ENCODE data around the gene TRAF3.
"Not testable (repeated sequence)": the region's sequence is repeated elsewhere in the genome, so short reads cannot be mapped to it uniquely, and the experiment has no call there.

The TRAF3 gene

DNA sequence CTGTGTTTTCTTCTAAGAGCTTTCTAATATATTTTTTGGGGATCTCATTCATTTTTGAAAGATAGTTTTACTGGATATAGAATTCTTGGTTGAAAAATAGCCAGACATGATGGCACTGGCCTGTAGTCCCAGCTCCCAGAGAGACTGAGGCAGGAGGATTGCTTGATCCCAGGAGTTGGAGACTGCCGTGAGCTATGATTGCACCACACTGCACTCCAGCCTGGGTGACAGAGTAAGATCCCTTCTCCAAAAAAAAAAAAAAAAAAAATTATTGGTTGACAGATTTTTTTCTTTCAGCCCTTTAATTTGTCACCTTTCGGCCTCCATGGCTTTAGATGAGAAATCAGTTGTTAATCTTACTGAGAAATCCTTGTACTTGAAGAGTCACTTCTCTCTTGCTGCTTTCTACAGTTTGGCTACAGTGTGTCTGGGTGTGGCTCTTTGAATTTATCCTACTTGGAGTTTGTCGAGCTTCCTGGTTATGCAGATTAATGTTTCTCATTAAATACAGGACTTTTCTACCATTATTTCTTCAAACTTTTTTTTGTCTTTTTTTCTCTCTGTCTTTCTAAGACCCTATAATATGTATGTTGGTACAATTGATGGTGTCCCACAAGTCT lies 85.0 kb downstream of the TRAF3 start:
- Histone ChIP-seq H3K27me3 (ENCODE audit: control insufficient read depth, insufficient read depth, low read length, poor library complexity, severe bottlenecking) (no peaks in the 10 kb centered on the region), H3K4me3 (ENCODE audit: insufficient read depth, low read depth, low read length) (no peak overlapping the region), H3K27ac (ENCODE audit: insufficient read depth, low read depth, low read length, poor library complexity, severe bottlenecking) (no peak overlapping the region), H3K36me3 (ENCODE audit: control insufficient read depth, insufficient read depth, low read length) (peaks cover 8% of the 10 kb centered on the region), H3K9me3 (ENCODE audit: control insufficient read depth, low read length) (peaks cover 2% of the 10 kb centered on the region), H3K4me1 (ENCODE audit: control insufficient read depth, insufficient read depth, low read length) (no peaks in the 10 kb centered on the region)
- 96 to 100% methylated on average over 2 to 3 of the region's 3 CpGs for WGBS, 2 experiments

DNA sequence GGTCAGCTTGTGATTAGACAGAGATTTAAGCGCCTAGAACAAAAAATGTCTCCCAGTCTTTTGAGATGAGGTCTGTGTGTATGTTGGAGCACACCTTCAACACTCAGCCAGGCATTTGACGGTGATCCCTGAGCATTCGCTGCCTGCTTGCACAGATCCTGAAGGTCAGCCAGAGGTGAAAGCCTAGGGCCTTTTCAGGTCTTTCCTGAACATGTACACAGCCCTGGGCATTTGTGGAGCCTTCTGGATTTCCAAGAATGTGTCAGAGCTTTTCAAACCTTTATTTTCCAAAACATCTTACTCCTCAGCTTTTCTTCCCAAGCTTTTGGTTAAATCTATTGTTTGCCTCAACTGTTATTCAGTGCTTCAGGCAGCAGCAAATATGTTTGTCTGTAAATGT lies 86.1 kb downstream of the TRAF3 start:
- WGBS, 2 experiments: 93 to 97% methylated on average over 3 of the region's 3 CpGs
- Histone ChIP-seq H3K4me3 (ENCODE audit: insufficient read depth, low read depth, low read length) (no peak overlapping the region), H3K27ac (ENCODE audit: insufficient read depth, low read depth, low read length, poor library complexity, severe bottlenecking) (no peak overlapping the region), H3K4me1 (ENCODE audit: control insufficient read depth, insufficient read depth, low read length) (no peaks in the 10 kb centered on the region), H3K9me3 (ENCODE audit: control insufficient read depth, low read length) (peaks cover 2% of the 10 kb centered on the region), H3K36me3 (ENCODE audit: control insufficient read depth, insufficient read depth, low read length) (peaks cover 8% of the 10 kb centered on the region), H3K27me3 (ENCODE audit: control insufficient read depth, insufficient read depth, low read length, poor library complexity, severe bottlenecking) (no peaks in the 10 kb centered on the region)

DNA sequence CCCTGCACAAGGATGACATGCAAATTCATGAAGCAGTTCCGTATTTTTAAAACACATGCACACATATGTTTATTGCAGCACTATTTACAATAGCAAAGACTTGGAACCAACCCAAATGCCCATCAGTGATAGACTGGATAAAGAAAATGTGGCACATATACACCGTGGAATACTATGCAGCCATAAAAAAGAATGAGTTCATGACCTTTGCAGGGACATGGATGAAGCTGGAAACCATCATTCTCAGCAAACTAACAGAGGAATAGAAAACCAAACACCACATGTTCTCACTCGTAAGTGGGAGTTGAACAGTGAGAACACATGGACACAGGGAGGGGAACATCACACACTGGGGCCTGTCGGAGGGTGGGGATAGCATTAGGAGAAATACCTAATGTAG lies 88.7 kb downstream of the TRAF3 start:
- 94 to 99% methylated on average over 3 of the region's 4 CpGs for WGBS, 2 experiments
- not testable (repeated sequence) for H3K27me3 ChIP-seq (ENCODE audit: control insufficient read depth, insufficient read depth, low read length, poor library complexity, severe bottlenecking); H3K36me3 ChIP-seq (ENCODE audit: control insufficient read depth, insufficient read depth, low read length); H3K9me3 ChIP-seq (ENCODE audit: control insufficient read depth, low read length); H3K4me1 ChIP-seq (ENCODE audit: control insufficient read depth, insufficient read depth, low read length); H3K27ac ChIP-seq (ENCODE audit: insufficient read depth, low read depth, low read length, poor library complexity, severe bottlenecking); H3K4me3 ChIP-seq (ENCODE audit: insufficient read depth, low read depth, low read length)

DNA sequence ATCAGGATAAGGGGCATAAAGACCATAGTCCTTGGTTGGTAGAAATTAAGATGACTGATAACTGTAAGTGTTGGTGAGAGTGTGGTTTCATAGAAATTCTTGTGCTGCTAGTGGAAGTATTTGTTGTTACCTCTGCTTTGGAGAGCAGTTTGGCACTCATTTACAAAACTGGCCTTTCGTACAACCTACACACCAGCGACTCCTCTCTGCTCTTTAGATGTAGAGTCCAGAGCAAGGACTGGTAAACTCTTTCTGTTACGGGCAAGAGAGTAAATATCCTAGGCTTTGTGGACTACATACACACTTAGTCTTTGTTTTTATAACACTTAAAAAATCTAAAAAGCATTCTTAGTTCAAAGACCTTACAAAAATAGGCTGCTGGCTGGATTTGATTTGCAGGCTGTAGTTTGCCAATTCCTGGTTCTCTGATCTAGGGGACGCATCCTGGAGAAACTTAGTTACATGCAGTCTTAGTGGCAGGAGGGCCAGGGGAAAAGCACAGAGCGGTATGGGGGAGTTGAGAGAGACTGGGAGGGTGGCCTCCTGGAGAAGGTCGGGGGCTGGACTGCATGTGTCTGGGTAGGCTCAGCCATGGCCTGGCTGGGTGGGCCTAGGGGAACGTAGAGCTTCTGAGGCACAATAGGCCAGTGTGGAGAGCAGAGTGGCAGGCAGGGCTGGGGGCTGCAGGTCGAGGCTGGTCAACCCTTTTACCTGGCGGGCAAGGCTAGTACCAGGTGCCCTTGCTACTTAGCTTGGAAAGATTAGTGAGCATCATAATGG lies 89.9 kb downstream of the TRAF3 start:
- Histone ChIP-seq H3K27ac (ENCODE audit: insufficient read depth, low read depth, low read length, poor library complexity, severe bottlenecking) (no peak overlapping the region), H3K27me3 (ENCODE audit: control insufficient read depth, insufficient read depth, low read length, poor library complexity, severe bottlenecking) (no peaks in the 10 kb centered on the region), H3K4me3 (ENCODE audit: insufficient read depth, low read depth, low read length) (no peak overlapping the region), H3K4me1 (ENCODE audit: control insufficient read depth, insufficient read depth, low read length) (no peaks in the 10 kb centered on the region), H3K36me3 (ENCODE audit: control insufficient read depth, insufficient read depth, low read length) (no peaks in the 10 kb centered on the region), H3K9me3 (ENCODE audit: control insufficient read depth, low read length) (no peaks in the 10 kb centered on the region)
- 87 to 89% methylated on average over 9 of the region's 9 CpGs for WGBS, 2 experiments

DNA sequence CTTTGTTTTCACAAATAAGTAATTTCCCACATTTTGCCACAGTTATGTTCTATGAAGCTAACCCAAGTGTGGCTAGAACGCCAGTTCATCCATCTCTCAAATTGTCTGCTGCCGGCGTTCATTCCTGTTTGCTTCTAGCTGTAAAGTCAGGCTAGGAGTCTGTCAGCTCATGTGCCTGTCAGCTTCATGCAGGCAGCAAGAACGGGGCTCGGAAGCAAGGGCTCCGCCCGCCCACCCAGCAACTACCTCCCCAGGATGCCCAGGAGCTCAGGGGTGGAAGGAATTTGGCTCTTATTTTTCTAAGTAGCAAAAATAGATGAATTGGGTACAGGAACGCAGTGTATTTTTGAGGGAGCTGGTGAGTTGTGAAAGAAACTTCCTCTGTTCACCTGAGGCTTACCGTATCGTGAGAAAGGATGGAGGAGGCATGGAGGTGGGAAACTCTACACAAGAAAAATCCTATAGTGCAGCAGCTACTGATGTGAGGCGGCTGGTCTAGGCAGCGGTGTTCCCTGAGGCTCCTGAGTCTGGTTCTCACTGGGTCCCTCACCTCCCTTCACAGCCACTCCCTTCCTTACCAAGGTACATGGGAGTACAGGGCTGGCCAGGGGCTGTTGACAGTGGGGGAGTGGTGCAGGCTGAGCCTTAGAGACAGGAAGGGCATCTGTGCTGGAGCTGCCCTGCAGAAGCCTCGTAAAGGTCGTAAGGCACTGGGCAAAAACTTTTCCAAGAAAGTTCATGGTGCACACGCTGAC lies 90.8 kb downstream of the TRAF3 start:
- Histone ChIP-seq H3K27me3 (ENCODE audit: control insufficient read depth, insufficient read depth, low read length, poor library complexity, severe bottlenecking) (no peaks in the 10 kb centered on the region), H3K4me3 (ENCODE audit: insufficient read depth, low read depth, low read length) (no peak overlapping the region), H3K36me3 (ENCODE audit: control insufficient read depth, insufficient read depth, low read length) (no peaks in the 10 kb centered on the region), H3K9me3 (ENCODE audit: control insufficient read depth, low read length) (no peaks in the 10 kb centered on the region), H3K27ac (ENCODE audit: insufficient read depth, low read depth, low read length, poor library complexity, severe bottlenecking) (no peak overlapping the region), H3K4me1 (ENCODE audit: control insufficient read depth, insufficient read depth, low read length) (no peaks in the 10 kb centered on the region)
- WGBS, 2 experiments: 93 to 96% methylated on average over 15 of the region's 15 CpGs

DNA sequence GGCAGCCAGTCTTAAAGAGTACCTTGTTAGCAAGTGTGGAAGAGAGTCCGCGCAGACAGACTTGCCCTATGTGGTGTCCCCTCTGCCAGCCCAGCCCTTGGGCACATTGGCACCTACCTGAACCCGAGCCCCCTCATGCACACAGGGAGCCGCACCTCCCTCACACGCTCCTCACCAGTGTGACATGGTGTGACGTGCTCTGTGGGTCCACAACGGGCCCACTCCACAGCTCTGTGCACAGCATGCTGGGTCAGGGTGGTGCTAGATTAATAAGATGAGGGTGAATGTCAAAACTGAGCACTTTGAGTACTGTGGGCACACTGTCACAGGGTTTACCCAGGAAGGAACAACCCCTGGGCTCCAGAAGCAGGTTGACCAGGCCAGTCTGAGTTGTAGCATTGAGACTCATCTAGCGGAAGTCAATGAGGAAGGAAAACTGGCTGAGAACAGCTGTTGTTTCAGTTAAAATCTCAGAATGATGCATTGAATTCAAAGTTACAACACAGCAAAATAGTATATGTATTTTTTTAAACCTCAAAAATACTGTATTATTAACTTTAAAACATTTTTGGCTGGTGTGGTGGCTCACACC lies 91.8 kb downstream of the TRAF3 start:
- Histone ChIP-seq H3K4me3 (ENCODE audit: insufficient read depth, low read depth, low read length) (no peak overlapping the region), H3K36me3 (ENCODE audit: control insufficient read depth, insufficient read depth, low read length) (no peaks in the 10 kb centered on the region), H3K27me3 (ENCODE audit: control insufficient read depth, insufficient read depth, low read length, poor library complexity, severe bottlenecking) (no peaks in the 10 kb centered on the region), H3K27ac (ENCODE audit: insufficient read depth, low read depth, low read length, poor library complexity, severe bottlenecking) (no peak overlapping the region), H3K9me3 (ENCODE audit: control insufficient read depth, low read length) (no peaks in the 10 kb centered on the region), H3K4me1 (ENCODE audit: control insufficient read depth, insufficient read depth, low read length) (no peaks in the 10 kb centered on the region)
- 95 to 97% methylated on average over 8 of the region's 8 CpGs for WGBS, 2 experiments

DNA sequence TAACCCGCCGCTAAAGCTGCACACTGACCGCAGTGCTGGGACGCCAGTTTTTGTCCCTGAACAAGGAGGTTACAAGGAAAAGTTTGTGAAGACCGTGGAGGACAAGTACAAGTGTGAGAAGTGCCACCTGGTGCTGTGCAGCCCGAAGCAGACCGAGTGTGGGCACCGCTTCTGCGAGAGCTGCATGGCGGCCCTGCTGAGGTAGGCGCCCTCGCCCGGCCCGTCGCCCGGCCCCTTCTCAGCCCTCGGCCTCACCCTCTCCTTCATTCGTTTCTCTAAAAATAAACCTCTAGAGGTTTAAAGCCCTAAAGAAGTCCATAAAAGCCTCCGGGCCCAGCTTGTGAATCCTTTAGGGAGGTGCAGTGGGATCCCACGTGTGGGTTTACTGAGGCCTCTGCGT lies 93.0 kb downstream of the TRAF3 start:
- H3K9me3 ChIP-seq (ENCODE audit: control insufficient read depth, low read length): no peaks in the 10 kb centered on the region
- H3K27me3 ChIP-seq (ENCODE audit: control insufficient read depth, insufficient read depth, low read length, poor library complexity, severe bottlenecking): no peaks in the 10 kb centered on the region
- no peaks in the 10 kb centered on the region for H3K36me3 ChIP-seq (ENCODE audit: control insufficient read depth, insufficient read depth, low read length)
- H3K4me3 ChIP-seq (ENCODE audit: insufficient read depth, low read depth, low read length): no peak overlapping the region
- H3K4me1 ChIP-seq (ENCODE audit: control insufficient read depth, insufficient read depth, low read length): no peaks in the 10 kb centered on the region
- 93 to 95% methylated on average over 21 of the region's 21 CpGs for WGBS, 2 experiments
- H3K27ac ChIP-seq (ENCODE audit: insufficient read depth, low read depth, low read length, poor library complexity, severe bottlenecking): no peak overlapping the region

DNA sequence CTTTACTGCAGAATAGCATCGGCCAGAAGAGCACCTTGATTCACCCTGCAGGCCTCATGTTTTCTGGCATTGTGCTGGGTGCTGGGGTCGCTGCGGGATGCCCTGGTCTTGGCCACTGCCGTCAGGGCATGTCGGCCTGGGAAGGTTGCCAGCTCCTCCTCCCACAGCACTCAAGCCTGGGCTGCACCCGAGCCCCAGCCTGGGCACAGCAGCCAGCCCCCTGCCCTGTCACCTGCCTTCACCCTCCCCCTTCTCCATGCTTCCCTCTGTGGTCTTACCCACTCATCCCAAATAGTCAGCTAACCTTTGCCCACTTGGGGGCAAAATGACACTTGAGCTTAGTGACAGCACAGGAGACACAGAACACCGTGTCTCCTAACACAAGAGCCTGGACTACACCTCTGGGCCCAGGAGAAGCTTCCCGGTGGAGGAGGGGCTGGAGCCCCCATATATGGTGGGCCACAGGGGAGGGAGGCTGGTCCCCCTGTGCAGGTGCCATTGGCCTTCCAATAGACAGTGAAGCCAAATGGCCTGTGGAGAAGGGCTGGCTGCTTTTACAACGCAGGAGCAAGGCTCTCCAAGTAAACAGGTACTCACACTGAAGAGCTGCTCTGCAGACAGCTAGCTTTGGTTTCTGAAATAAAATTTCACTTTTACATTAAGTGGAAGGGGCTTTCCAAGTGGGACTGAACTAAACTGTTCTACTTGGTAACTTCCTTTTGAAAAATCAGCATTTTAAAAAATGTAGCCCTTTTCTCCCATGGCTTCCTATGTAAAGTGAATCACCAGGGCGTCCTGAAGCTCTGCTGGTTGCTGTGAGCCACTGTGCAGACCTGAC lies 94.0 kb downstream of the TRAF3 start:
- Histone ChIP-seq H3K9me3 (ENCODE audit: control insufficient read depth, low read length) (no peaks in the 10 kb centered on the region), H3K27me3 (ENCODE audit: control insufficient read depth, insufficient read depth, low read length, poor library complexity, severe bottlenecking) (no peaks in the 10 kb centered on the region), H3K36me3 (ENCODE audit: control insufficient read depth, insufficient read depth, low read length) (peaks cover under 1% of the 10 kb centered on the region), H3K4me3 (ENCODE audit: insufficient read depth, low read depth, low read length) (no peak overlapping the region), H3K4me1 (ENCODE audit: control insufficient read depth, insufficient read depth, low read length) (no peaks in the 10 kb centered on the region), H3K27ac (ENCODE audit: insufficient read depth, low read depth, low read length, poor library complexity, severe bottlenecking) (no peak overlapping the region)
- WGBS, 2 experiments: 91 to 93% methylated on average over 10 of the region's 10 CpGs

DNA sequence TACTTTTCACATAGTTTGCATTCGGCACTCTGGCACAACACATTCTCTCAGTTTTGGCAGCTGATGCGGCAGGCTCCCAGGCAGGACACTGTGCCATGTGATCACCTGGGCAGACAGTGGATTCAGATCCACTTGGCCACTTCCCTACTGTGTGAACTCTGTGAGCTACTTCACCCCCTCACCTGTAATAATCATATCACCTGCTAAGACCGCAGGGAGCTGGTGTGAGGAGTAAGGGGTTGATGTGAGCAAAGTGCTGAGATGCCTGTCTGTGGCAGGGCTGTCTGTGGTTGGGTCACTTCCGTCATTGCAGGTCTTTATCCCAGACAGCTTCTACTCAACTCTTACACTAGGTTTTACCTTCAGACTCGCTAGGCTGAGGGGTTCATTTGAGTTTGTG lies 94.8 kb downstream of the TRAF3 start:
- Histone ChIP-seq H3K27ac (ENCODE audit: insufficient read depth, low read depth, low read length, poor library complexity, severe bottlenecking) (no peak overlapping the region), H3K4me1 (ENCODE audit: control insufficient read depth, insufficient read depth, low read length) (no peaks in the 10 kb centered on the region), H3K4me3 (ENCODE audit: insufficient read depth, low read depth, low read length) (no peak overlapping the region), H3K9me3 (ENCODE audit: control insufficient read depth, low read length) (no peaks in the 10 kb centered on the region), H3K27me3 (ENCODE audit: control insufficient read depth, insufficient read depth, low read length, poor library complexity, severe bottlenecking) (no peaks in the 10 kb centered on the region), H3K36me3 (ENCODE audit: control insufficient read depth, insufficient read depth, low read length) (peaks cover 8% of the 10 kb centered on the region)
- 92 to 98% methylated on average over 5 of the region's 5 CpGs for WGBS, 2 experiments
